ENCODE data around the gene ADGRV1.

- no peak for TF ChIP-seq POLR2A (IDR thresholded peaks at IDR 0.05)
- no peak for TF ChIP-seq CTCF (IDR thresholded peaks at IDR 0.05)
Measured at GRCh38 chr5:91177639-91178038, 619.0 kb downstream of the ADGRV1 start.
